GM21447 (cell line): ENCODE measurements around the gene DRICH1.
"Not testable (repeated sequence)": the region's sequence is repeated elsewhere in the genome, so short reads cannot be mapped to it uniquely, and the experiment has no call there.

Source experiments
- ATAC-seq: cut with Tn5 transposase; IDR thresholded peaks from one replicate; pipeline ENCODE4 v1.9.1; 2021; ENCODE audit not compliant: unreplicated experiment

DRICH1 gene

GRCh38 chr22:23603266-23603665 lies 28.9 kb downstream of the DRICH1 start:
- no peak for ATAC-seq

GRCh38 chr22:23598805-23599518 lies 33.2 kb downstream of the DRICH1 start:
- ATAC-seq = no peak

- ATAC-seq = not testable (repeated sequence)
Measured at GRCh38 chr22:23597576-23598268, 34.4 kb downstream of the DRICH1 start.

GRCh38 chr22:23595904-23596303 lies 36.2 kb downstream of the DRICH1 start:
- not testable (repeated sequence) for ATAC-seq

GRCh38 chr22:23591846-23592245 lies 40.3 kb downstream of the DRICH1 start:
- ATAC-seq = no peak

GRCh38 chr22:23591201-23591791 lies 40.8 kb downstream of the DRICH1 start:
- no peak for ATAC-seq

GRCh38 chr22:23583836-23584235 lies 48.3 kb downstream of the DRICH1 start:
- no peak for ATAC-seq

- no peak for ATAC-seq
Measured at GRCh38 chr22:23583153-23583552, 49.0 kb downstream of the DRICH1 start.

GRCh38 chr22:23581260-23581650 lies 50.9 kb downstream of the DRICH1 start:
- ATAC-seq = no peak

GRCh38 chr22:23580576-23581259 lies 51.4 kb downstream of the DRICH1 start:
- no peak for ATAC-seq

- ATAC-seq = no peak
Measured at GRCh38 chr22:23579870-23580575, 52.1 kb downstream of the DRICH1 start, which contains the start of gene IGLL1. Gene IGLL1, minus strand, starts transcription at chr22:23580290. Its CDS starts 100 bp downstream, at chr22:23580190.

- no peak for ATAC-seq
Measured at GRCh38 chr22:23579280-23579679, 52.8 kb downstream of the DRICH1 start.

GRCh38 chr22:23578306-23578705 lies 53.8 kb downstream of the DRICH1 start:
- no peak for ATAC-seq

GRCh38 chr22:23576681-23577080 lies 55.4 kb downstream of the DRICH1 start:
- ATAC-seq = no peak

GRCh38 chr22:23575601-23576000 lies 56.5 kb downstream of the DRICH1 start:
- no peak for ATAC-seq

GRCh38 chr22:23574877-23575276 lies 57.2 kb downstream of the DRICH1 start:
- ATAC-seq = no peak

- no peak for ATAC-seq
Measured at GRCh38 chr22:23574371-23574811, 57.7 kb downstream of the DRICH1 start.

GRCh38 chr22:23573701-23574235 lies 58.4 kb downstream of the DRICH1 start:
- ATAC-seq = not testable (repeated sequence)

GRCh38 chr22:23573106-23573505 lies 59.0 kb downstream of the DRICH1 start:
- ATAC-seq = not testable (repeated sequence)

GRCh38 chr22:23571486-23571885 lies 60.6 kb downstream of the DRICH1 start:
- no peak for ATAC-seq
